ENCODE data around the gene RABGAP1L. TPM values are rescaled to one million over a fixed set of nuclear protein-coding genes. Genes with fewer than 3 reads are reported as not detected.

RABGAP1L gene
- total and polyA plus RNA-seq, 2 of the 8 experiments (the other 6 are each of a cell fraction or from before 2014, with no cell fraction given), result 33.3 to 156 TPM

- Histone ChIP-seq H3K9me3 (ENCODE audit: insufficient read depth in 2 of 2, low read depth in 1 of 2, low read length in 1 of 2) (no peaks in the 10 kb centered on the region), H2BK120ac (replicated peaks; ENCODE audit: low read depth, low read length) (no peak overlapping the region), H3K56ac (replicated peaks; ENCODE audit: insufficient read length, low read depth, low read length) (no peak overlapping the region), H2BK5ac (ENCODE audit: low read depth, low read length) (no peak overlapping the region), H3K4me1 (replicated peaks in 1 of 4; ENCODE audit: control insufficient read depth in 3 of 4, insufficient read depth in 4 of 4, low read length in 3 of 4) (peaks cover 0 to 3% (median 0%) of the 10 kb centered on the region in 4 experiments; a peak in 1 of 7 replicates), H3K27ac (ENCODE audit: low read depth, low read length) (no peak overlapping the region), H4K8ac (ENCODE audit: extremely low read depth, insufficient read depth, low read length) (no peak overlapping the region), H4K5ac (ENCODE audit: insufficient read length, low read depth, low read length) (no peak overlapping the region), H2BK12ac (ENCODE audit: low read depth, low read length) (no peak overlapping the region), H3K4me3 (ENCODE audit: extremely low read depth in 1 of 4, insufficient read depth in 2 of 4, low read depth in 3 of 4, low read length in 4 of 4) (no peak overlapping the region), H3K14ac (ENCODE audit: insufficient read length) (no peak overlapping the region), H3K27me3 (replicated peaks in 1 of 4; ENCODE audit: control insufficient read depth in 3 of 4, extremely low read depth in 1 of 4, insufficient read depth in 3 of 4, low read length in 3 of 4) (no peaks in the 10 kb centered on the region), H3K9ac (replicated peaks in 1 of 4; ENCODE audit: extremely low read depth in 1 of 4, low read depth in 3 of 4, low read length in 3 of 4) (no peak overlapping the region), H2BK15ac (ENCODE audit: low read length) (no peak overlapping the region), H3K18ac (ENCODE audit: extremely low read depth, low read length) (no peak overlapping the region), H4K20me1 (replicated peaks in 1 of 2; ENCODE audit: control insufficient read depth in 1 of 2, insufficient read depth in 2 of 2, low read length in 2 of 2) (peaks cover 4 to 9% of the 10 kb centered on the region in 2 experiments), H3K79me1 (ENCODE audit: low read depth, low read length) (peaks cover 3% of the 10 kb centered on the region; the same call in 1 of the 2 replicates), H3K4me2 (ENCODE audit: insufficient read depth in 1 of 2, low read depth in 2 of 2, low read length in 2 of 2) (no peak overlapping the region), H2AK5ac (ENCODE audit: low read depth, low read length) (no peak overlapping the region), H2AFZ (ENCODE audit: low read length) (no peak overlapping the region), H3K36me3 (ENCODE audit: control insufficient read depth in 2 of 4, insufficient read depth in 4 of 4, low read length in 3 of 4) (peaks cover 0 to 38% (median 7%) of the 10 kb centered on the region in 4 experiments; a peak in 4 of 8 replicates), H4K91ac (replicated peaks; ENCODE audit: insufficient read length, low read length) (no peak overlapping the region), H3K4ac (replicated peaks; ENCODE audit: insufficient read length, low read depth, low read length) (no peak overlapping the region), H2BK20ac (ENCODE audit: low read length) (no peak overlapping the region), H3K79me2 (ENCODE audit: control insufficient read depth in 1 of 2, insufficient read depth in 2 of 2, low read length in 2 of 2) (peaks cover 0 to 91% of the 10 kb centered on the region in 2 experiments; a peak in 3 of 4 replicates), H3K23ac (ENCODE audit: insufficient read length) (no peak overlapping the region), H3K23me2 (ENCODE audit: low read depth, low read length) (no peaks in the 10 kb centered on the region)
- ChIA-PET POLR2A (ENCODE audit: partially characterized antibody) (interaction anchor here (1.2 to 2.6 kb wide), 2 partner anchors 9 to 12 kb away, joined by 3 to 6 read pairs; no protein-coding TSS in a partner anchor), CTCF (ENCODE audit: partially characterized antibody) (interaction anchor here (0.9 to 1.2 kb wide), 2 partner anchors 10 to 46 kb away, joined by 3 read pairs; no protein-coding TSS in a partner anchor)
- 92% methylated on average over 3 of the region's 3 CpGs; no CpG with 5 or more reads in 1 of the 2 experiments for WGBS, 2 experiments (ENCODE audit: extremely low coverage in 1 of 2, insufficient coverage in 1 of 2, insufficient read length in 1 of 2, insufficient replicate concordance in 2 of 2, low coverage in 1 of 2, low lambda C conversion rate in 2 of 2, missing lambda C conversion rate in 1 of 2)
- no peak for FAIRE-seq
- DNase-seq (ENCODE audit: low read depth in 1 of 2, low spot score in 2 of 2), result no peak
- TF ChIP-seq EGR1 (IDR thresholded peaks at IDR 0.05; ENCODE audit: borderline replicate concordance, low read depth, low read length) (no peak), TEAD4 (IDR thresholded peaks at IDR 0.05; ENCODE audit: low read depth, low read length) (no peak), CTCF (IDR thresholded peaks at IDR 0.05; ENCODE audit: control extremely low read depth in 1 of 3, insufficient read depth in 1 of 3, low read depth in 1 of 3, low read length in 3 of 3) (no peak), POLR2AphosphoS5 (IDR thresholded peaks at IDR 0.05; ENCODE audit: low read depth, low read length) (no peak), RNF2 (IDR thresholded peaks at IDR 0.05; ENCODE audit: borderline replicate concordance, low read depth, low read length, missing control alignments, poor library complexity, severe bottlenecking) (no peak), SIN3A (conservative IDR thresholded peaks at IDR 0.05 in 1 of 2, IDR thresholded peaks at IDR 0.05 in 1 of 2; ENCODE audit: low read depth in 1 of 2, low read length in 2 of 2) (no peak), SUZ12 (IDR thresholded peaks at IDR 0.05; ENCODE audit: low read length) (no peak), BRCA1 (IDR thresholded peaks at IDR 0.05; ENCODE audit: low read depth, low read length) (no peak), EP300 (IDR thresholded peaks at IDR 0.05; ENCODE audit: borderline replicate concordance in 1 of 2, low read depth in 2 of 2, low read length in 2 of 2) (no peak), CHD2 (IDR thresholded peaks at IDR 0.05; ENCODE audit: low read length) (no peak)
Measured at GRCh38 chr1:174940646-174941175, 781.4 kb downstream of the RABGAP1L start.

Measured in H1 (cell line).